Measurements from ENCODE around the gene SCN1B. TPM values are rescaled to one million over a fixed set of nuclear protein-coding genes. Genes with fewer than 3 reads are reported as not detected.

The SCN1B gene
- total and polyA plus RNA-seq, 8 donors: 2.9 to 15.1 (median 5.7) TPM

DNA sequence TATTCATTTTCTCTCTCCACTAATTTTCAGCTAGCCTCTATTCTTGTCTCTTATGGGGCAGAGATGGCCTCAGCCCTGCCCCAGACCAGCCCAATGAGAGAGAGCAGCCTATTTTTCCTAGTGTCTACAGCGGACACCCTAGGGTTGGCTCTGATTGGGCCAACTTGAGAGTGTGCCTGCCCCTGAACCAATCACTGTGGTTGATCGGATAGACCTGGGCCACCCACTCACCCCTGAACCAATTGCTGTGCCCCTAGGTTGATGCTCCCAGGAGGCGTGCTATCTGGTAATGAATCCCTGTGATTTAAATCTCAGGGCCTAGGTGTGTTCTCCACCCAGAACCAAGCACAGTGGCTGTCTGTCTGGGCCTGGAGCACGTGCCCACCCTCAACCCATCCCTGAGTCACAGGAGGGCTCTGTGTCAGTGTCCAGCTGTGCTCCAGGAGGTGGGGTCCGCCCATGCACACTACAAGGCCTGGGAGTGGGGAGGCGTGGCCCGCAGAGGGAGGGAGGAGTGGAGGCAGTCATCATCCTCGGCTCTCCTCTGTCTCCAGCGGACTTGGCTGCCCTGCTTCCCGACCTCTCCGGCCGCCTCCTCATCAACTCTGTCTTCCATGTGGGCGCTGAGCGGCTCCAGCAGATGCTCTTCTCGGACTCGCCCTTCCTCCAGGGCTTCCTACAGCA, 14.9 kb upstream of the SCN1B start:
- Histone ChIP-seq H3K4me3 (no peak overlapping the region), H3K27ac (no peak overlapping the region), H3K36me3 (peaks cover 3 to 26% (median 21%) of the 10 kb centered on the region in 3 donors), H3K9me3 (no peaks in the 10 kb centered on the region), H3K4me1 (peaks cover 0 to 10% (median 4%) of the 10 kb centered on the region in 3 donors), H3K27me3 (no peaks in the 10 kb centered on the region)
- TF ChIP-seq, protein P1, sequence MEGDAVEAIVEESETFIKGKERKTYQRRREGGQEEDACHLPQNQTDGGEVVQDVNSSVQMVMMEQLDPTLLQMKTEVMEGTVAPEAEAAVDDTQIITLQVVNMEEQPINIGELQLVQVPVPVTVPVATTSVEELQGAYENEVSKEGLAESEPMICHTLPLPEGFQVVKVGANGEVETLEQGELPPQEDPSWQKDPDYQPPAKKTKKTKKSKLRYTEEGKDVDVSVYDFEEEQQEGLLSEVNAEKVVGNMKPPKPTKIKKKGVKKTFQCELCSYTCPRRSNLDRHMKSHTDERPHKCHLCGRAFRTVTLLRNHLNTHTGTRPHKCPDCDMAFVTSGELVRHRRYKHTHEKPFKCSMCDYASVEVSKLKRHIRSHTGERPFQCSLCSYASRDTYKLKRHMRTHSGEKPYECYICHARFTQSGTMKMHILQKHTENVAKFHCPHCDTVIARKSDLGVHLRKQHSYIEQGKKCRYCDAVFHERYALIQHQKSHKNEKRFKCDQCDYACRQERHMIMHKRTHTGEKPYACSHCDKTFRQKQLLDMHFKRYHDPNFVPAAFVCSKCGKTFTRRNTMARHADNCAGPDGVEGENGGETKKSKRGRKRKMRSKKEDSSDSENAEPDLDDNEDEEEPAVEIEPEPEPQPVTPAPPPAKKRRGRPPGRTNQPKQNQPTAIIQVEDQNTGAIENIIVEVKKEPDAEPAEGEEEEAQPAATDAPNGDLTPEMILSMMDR (IDR thresholded peaks at IDR 0.05): no peak
- DNase-seq: peak in 1 of 6 donors; percentile 20
- intact Hi-C loops (cut with DNase I): loop anchor here in 2 of 3 donors (2.0 to 10.0 kb wide), 2 partner anchors 45 to 51 kb away; partner anchors contain the start of gene ZNF792 (in 1 of the 2)
- WGBS, 2 donors: 89 to 90% methylated on average over 16 of the region's 16 CpGs
- peak in 2 of 4 donors; percentile 4 to 17 for ATAC-seq
- no peak for FAIRE-seq

DNA sequence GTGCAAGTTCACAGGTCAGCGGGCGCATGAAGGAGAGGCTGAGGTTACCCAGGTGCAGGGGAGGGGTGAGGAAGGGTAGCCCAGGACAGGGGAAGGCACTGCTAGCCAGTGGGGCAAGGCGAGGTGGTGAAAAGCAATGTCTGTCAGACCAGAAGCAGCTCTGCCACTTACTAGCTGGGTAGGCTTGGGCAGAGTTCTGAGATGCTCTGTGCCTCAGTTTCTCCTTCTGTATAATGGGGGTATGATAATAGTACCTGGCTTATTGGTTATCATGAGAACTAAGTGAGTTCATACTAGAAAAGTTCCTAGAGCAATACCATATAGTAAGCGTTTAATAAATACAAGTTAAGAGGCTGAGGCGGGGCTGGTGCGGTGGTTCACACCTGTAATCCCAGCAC, 14.3 kb upstream of the SCN1B start:
- no peaks in the 10 kb centered on the region for H3K27me3 ChIP-seq
- ATAC-seq: no peak
- peaks cover 3 to 22% (median 16%) of the 10 kb centered on the region in 3 donors for H3K36me3 ChIP-seq
- DNase-seq: no peak
- H3K4me1 ChIP-seq: peaks cover 0 to 10% (median 4%) of the 10 kb centered on the region in 3 donors
- TF ChIP-seq, protein P1 (IDR thresholded peaks at IDR 0.05): no peak
- intact Hi-C loops (cut with DNase I): loop anchor here in 2 of 3 donors (2.0 to 10.0 kb wide), 2 partner anchors 45 to 51 kb away; partner anchors contain the start of gene ZNF792 (in 1 of the 2)
- no peak for FAIRE-seq
- no peak overlapping the region for H3K4me3 ChIP-seq
- no peaks in the 10 kb centered on the region for H3K9me3 ChIP-seq
- 89 to 95% methylated on average over 6 of the region's 6 CpGs for WGBS, 2 donors
- H3K27ac ChIP-seq: no peak overlapping the region

DNA sequence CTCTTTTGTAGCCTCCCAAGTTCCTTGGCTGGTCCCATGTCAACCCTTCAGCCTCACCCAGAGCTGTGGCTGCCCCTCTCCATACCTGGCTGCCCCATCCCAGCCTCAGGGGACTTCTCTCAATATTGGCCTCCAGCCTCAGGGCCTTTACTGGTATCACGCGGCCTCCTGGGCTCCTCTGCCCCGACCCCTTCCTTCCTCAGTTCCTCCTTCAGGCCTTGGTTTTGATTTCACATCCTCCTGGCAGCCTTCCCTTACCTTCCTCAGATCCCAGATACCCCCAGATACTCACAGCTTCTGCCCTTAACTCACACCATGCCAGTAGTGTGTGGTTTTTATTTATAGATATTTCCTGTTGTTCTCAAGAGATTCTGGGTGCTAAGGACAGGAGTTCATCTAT, 12.8 kb upstream of the SCN1B start:
- Histone ChIP-seq H3K9me3 (no peaks in the 10 kb centered on the region), H3K36me3 (peaks cover 3 to 27% (median 26%) of the 10 kb centered on the region in 3 donors), H3K4me1 (peaks cover 0 to 4% (median 4%) of the 10 kb centered on the region in 3 donors), H3K27me3 (no peaks in the 10 kb centered on the region), H3K27ac (no peak overlapping the region), H3K4me3 (no peak overlapping the region)
- WGBS, 2 donors: 92 to 93% methylated on average over 3 of the region's 3 CpGs
- intact Hi-C loops (cut with DNase I): loop anchor here in 1 of 3 donors (10.0 kb wide), 1 partner anchor 53 kb away; the partner anchor contains the start of gene ZNF792
- FAIRE-seq: no peak
- peak in 1 of 4 donors; percentile 6 for ATAC-seq
- TF ChIP-seq, protein P1 (IDR thresholded peaks at IDR 0.05): no peak
- no peak for DNase-seq

DNA sequence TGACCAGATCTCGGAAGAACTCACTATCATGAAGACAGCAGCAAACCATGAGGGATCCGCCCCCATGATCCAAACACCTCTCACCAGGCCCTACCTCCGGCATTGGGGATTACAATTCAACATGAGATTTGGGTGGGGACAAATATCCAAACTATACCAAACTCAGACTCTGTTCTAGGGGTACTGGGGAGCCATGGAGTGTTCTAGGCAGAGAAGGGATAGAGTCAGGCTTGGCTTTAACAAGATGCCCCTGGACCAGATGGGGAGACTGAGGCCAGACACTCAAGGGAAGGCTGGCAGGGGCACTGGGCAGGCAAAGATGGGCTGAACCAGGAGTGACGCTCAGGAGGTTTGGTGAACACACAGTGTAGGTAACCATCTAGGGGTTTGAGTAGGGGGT, 11.9 kb upstream of the SCN1B start:
- Histone ChIP-seq H3K9me3 (no peaks in the 10 kb centered on the region), H3K4me1 (no peaks in the 10 kb centered on the region), H3K27me3 (no peaks in the 10 kb centered on the region), H3K27ac (no peak overlapping the region), H3K36me3 (peaks cover 3 to 34% (median 32%) of the 10 kb centered on the region in 3 donors), H3K4me3 (no peak overlapping the region)
- intact Hi-C loops (cut with DNase I): loop anchor here in 1 of 3 donors (10.0 kb wide), 1 partner anchor 54 kb away; the partner anchor contains the start of gene ZNF792
- 97% methylated on average over 4 of the region's 4 CpGs for WGBS, 2 donors
- no peak for ATAC-seq
- no peak for FAIRE-seq
- TF ChIP-seq, protein P1 (IDR thresholded peaks at IDR 0.05): no peak
- DNase-seq: no peak

DNA sequence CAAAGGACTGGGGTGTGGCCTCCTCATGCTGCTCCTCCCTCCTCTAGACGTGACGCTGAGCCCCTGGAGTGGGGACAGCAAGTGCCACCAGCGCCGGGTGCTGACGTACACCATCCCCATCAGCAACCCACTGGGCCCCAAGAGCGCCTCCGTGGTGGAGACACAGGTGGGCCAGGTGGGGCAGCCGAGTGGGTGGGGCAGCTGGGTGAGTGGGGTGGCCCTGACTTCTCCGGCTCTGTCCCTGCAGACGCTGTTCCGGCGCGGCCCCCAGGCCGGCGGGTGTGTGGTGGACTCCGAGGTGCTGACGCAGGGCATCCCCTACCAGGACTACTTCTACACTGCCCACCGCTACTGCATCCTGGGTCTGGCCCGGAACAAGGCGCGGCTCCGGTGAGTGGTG, 11.1 kb upstream of the SCN1B start:
- H3K4me1 ChIP-seq: no peaks in the 10 kb centered on the region
- no peaks in the 10 kb centered on the region for H3K27me3 ChIP-seq
- DNase-seq: no peak
- TF ChIP-seq, protein P1 (IDR thresholded peaks at IDR 0.05): no peak
- no peak overlapping the region for H3K27ac ChIP-seq
- H3K9me3 ChIP-seq: no peaks in the 10 kb centered on the region
- no peak for FAIRE-seq
- peaks cover 3 to 41% (median 40%) of the 10 kb centered on the region in 3 donors for H3K36me3 ChIP-seq
- WGBS, 2 donors: 92 to 94% methylated on average over 22 of the region's 22 CpGs
- no peak overlapping the region for H3K4me3 ChIP-seq
- no peak for ATAC-seq
- intact Hi-C loops (cut with DNase I): loop anchor here in 1 of 3 donors (10.0 kb wide), 1 partner anchor 54 kb away; the partner anchor contains the start of gene ZNF792
